Left forelimb (tissue), 1 donor: ENCODE results near the gene ARL4C.
"Not testable (repeated sequence)": the region's sequence is repeated elsewhere in the genome, so short reads cannot be mapped to it uniquely, and the experiment has no call there.

Experiments used
- DNase-seq: peaks from one replicate; pipeline ENCODE4 v3.0.0-alpha.2; 2018; ENCODE audit warnings: low spot score

The ARL4C gene

GRCh38 chr2:234476766-234477165 is 20.1 kb downstream of the ARL4C start:
- no peak for DNase-seq

GRCh38 chr2:234474654-234475053 is 22.2 kb downstream of the ARL4C start:
- no peak for DNase-seq

- DNase-seq: no peak
Observed at GRCh38 chr2:234472155-234472554, 24.7 kb downstream of the ARL4C start.

GRCh38 chr2:234469972-234470371 is 26.9 kb downstream of the ARL4C start:
- no peak for DNase-seq

GRCh38 chr2:234469251-234469845 is 27.5 kb downstream of the ARL4C start:
- DNase-seq: no peak

GRCh38 chr2:234468503-234468902 is 28.4 kb downstream of the ARL4C start:
- DNase-seq: no peak

- DNase-seq: no peak
Observed at GRCh38 chr2:234467289-234467688, 29.6 kb downstream of the ARL4C start.

- no peak for DNase-seq
Observed at GRCh38 chr2:234464291-234464645, 32.6 kb downstream of the ARL4C start.

- no peak for DNase-seq
Observed at GRCh38 chr2:234463626-234464290, 33.1 kb downstream of the ARL4C start.

- no peak for DNase-seq
Observed at GRCh38 chr2:234462218-234462992, 34.5 kb downstream of the ARL4C start.

GRCh38 chr2:234459401-234460009 is 37.4 kb downstream of the ARL4C start:
- no peak for DNase-seq

GRCh38 chr2:234458466-234458865 is 38.4 kb downstream of the ARL4C start:
- no peak for DNase-seq

GRCh38 chr2:234457421-234457820 is 39.5 kb downstream of the ARL4C start:
- DNase-seq: no peak

- not testable (repeated sequence) for DNase-seq
Observed at GRCh38 chr2:234455246-234455645, 41.6 kb downstream of the ARL4C start.

- DNase-seq: no peak
Observed at GRCh38 chr2:234454433-234454832, 42.4 kb downstream of the ARL4C start.

- no peak for DNase-seq
Observed at GRCh38 chr2:234453216-234453615, 43.7 kb downstream of the ARL4C start.

- no peak for DNase-seq
Observed at GRCh38 chr2:234451852-234452625, 44.8 kb downstream of the ARL4C start.

GRCh38 chr2:234451242-234451641 is 45.6 kb downstream of the ARL4C start:
- DNase-seq: no peak

GRCh38 chr2:234450431-234451124 is 46.3 kb downstream of the ARL4C start:
- DNase-seq: no peak

- no peak for DNase-seq
Observed at GRCh38 chr2:234448506-234449184, 48.2 kb downstream of the ARL4C start.

GRCh38 chr2:234447963-234448362 is 48.9 kb downstream of the ARL4C start:
- DNase-seq: no peak
